ENCODE results near the gene TCF25.

The TCF25 gene

DNA sequence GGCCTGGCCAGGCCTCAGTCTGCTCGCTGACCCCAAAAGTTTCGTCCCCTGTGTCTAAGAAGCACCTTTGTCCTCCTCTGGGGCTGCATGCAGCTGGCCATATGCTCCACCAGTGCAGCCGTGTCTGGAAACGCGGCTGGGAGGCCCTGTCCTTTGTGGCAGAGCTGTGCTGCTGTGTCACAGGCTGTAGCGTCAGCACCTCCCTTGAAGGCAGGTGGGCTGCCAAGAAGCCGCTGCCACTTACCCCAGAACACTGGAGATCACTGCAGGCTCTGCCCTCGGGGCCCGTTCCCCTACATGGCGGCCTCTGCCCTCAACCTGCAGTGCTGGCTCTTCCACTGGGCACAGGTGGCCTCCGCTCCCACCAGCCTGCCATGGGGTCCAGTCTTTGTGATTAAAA lies 29.6 kb downstream of the TCF25 start:
- DNase-seq (ENCODE audit: low read depth): no peak
- TF ChIP-seq, protein P1, sequence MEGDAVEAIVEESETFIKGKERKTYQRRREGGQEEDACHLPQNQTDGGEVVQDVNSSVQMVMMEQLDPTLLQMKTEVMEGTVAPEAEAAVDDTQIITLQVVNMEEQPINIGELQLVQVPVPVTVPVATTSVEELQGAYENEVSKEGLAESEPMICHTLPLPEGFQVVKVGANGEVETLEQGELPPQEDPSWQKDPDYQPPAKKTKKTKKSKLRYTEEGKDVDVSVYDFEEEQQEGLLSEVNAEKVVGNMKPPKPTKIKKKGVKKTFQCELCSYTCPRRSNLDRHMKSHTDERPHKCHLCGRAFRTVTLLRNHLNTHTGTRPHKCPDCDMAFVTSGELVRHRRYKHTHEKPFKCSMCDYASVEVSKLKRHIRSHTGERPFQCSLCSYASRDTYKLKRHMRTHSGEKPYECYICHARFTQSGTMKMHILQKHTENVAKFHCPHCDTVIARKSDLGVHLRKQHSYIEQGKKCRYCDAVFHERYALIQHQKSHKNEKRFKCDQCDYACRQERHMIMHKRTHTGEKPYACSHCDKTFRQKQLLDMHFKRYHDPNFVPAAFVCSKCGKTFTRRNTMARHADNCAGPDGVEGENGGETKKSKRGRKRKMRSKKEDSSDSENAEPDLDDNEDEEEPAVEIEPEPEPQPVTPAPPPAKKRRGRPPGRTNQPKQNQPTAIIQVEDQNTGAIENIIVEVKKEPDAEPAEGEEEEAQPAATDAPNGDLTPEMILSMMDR (IDR thresholded peaks at IDR 0.05; ENCODE audit: low read length, missing control alignments): no peak
- no peak overlapping the region for H3K4me3 ChIP-seq (replicated peaks; ENCODE audit: low read depth, low read length)

DNA sequence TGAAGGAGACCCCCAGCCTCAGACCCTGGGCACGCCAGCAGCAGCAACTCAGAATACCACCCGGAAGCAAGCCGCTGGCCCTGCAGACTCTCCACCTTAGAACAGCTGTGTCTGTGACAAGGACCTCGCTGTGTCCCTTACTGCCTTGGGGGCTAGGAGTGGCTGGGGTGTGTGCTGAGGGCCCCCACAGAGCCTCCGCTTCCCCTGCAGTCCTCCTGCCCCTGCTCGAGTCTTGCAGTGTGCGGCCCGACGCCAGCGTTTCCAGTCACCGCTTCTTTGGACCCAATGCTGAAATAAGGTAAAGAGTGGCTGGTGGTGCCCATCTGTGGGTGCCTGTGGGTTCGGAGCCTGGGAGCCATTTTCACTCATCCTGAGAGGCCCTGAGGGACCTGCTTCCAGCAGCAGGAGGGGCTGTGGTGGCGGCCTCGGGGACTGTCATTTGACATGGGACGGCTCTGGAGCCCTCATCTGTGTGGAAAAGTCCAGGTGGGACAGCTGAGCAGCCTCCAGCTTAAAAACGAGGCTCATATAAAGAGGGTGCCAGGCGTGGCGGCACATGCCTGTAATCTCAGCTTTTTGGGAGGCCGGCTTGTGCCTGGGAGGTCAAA lies 30.6 kb downstream of the TCF25 start:
- TF ChIP-seq, protein P1 (IDR thresholded peaks at IDR 0.05; ENCODE audit: low read length, missing control alignments): no peak
- DNase-seq (ENCODE audit: low read depth): no peak
- no peak overlapping the region for H3K4me3 ChIP-seq (replicated peaks; ENCODE audit: low read depth, low read length)

DNA sequence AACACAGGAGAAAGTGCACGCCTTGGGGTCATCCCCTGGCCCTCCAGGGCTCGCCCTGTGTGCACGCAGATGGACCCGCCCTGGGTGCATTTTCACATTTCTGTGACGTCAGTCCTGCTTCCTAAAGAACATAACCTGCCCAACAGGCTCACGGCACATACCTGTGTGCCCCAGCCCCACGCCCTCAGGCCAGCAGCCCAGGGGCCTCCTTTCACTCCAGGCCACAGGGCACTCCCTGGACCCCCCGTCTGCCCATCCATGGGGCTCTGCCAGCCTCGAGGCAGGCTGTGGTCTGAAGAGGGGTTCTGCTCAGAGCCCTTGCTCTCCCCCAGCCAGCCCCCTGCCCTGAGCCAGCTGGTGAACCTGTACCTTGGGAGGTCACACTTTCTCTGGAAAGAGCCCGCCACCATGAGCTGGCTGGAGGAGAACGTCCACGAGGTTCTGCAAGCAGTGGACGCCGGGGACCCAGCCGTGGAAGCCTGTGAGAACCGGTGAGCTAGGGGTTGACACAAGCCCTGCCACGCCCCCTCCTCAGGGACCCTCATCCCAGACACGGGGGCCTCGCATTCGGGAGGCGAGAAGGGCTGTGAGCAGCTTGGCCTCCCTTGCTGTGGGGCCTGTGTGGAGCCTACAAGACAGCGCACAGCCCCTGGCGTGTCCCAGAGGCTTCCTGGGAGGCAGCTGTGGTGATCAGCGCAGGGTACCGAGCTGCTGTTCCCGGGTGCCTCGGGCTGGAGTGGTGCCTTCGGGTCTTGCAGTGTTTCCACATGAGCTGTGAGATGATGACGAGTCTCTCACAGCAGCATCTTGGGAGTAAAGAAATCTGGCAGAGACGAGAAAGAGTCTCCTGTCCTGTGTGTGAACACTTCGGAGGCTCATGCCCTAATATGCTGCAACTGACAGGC lies 31.5 kb downstream of the TCF25 start:
- H3K4me3 ChIP-seq (replicated peaks; ENCODE audit: low read depth, low read length): no peak overlapping the region
- no peak for DNase-seq (ENCODE audit: low read depth)
- TF ChIP-seq, protein P1 (IDR thresholded peaks at IDR 0.05; ENCODE audit: low read length, missing control alignments): no peak

DNA sequence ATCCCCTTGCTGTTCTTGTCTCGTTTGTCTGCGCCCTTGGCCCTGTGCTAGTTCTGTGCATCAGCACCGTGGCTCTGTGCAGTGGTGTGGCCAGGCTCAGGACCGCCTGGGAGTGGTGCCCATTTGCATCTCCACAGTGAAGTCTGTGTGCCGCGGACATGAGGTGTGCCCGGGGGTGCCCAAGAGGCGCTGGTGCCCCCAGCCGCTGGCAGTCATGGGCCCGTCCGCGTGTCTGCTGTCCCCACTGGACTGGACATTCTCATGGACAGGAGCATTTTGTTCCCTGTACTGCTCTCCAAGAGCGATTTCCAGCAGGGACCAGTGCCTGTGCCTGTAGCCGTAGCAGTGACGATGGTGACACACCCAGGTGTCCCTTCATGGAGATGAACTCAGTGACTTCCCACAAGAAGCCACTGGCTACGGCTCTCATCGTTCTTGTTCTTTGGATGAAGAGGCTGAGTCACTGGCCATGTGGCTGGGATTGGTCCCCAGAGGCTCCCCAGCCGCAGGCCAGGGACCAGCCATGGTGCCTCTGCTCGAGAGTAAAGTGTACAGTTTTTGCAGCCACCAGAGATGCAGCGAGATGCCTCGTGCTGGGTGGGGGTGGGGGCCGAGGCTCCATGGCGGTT lies 32.2 kb downstream of the TCF25 start:
- DNase-seq (ENCODE audit: low read depth): no peak
- H3K4me3 ChIP-seq (replicated peaks; ENCODE audit: low read depth, low read length): no peak overlapping the region
- TF ChIP-seq, protein P1 (IDR thresholded peaks at IDR 0.05; ENCODE audit: low read length, missing control alignments): no peak

DNA sequence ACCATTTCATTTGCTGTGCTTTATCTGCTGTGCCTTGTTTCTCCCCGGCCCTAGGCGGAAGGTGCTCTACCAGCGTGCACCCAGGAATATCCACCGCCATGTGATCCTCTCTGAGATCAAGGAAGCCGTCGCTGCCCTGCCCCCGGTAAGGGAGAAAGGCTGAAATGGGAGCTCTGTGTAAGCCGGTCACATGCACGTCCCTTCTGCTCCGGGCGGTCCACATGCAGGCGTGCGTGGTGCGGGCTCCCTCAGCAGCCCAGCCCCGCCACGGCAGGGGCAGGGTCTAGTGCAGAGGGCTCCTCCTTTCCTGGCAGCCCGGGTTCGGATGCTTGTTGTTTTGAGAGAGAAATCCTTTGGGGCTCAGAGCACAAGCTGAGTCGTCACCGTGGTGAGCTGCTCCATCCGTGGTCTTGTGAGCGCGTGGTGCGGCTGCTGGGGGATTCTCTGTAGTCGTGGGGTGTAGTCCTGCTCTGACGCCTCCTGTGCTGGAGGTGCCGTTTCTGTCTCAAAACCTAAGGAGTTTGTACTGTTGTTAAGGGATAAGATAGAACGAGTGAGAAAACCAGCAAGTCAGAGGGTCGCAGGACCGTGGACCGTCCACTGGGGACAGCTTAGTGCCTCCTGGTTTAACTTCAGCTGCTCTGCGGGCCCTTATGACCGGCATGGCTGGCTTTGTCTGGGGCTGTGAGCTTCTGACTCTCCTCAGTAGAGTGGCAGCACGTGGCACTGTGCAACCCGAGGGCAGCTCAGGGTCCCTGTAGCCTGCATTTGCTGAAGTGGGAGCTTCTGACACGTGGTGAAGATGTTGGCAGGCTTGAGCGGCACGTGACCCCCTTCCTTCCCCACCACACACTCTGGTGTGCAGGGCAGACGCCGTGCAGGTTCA lies 33.0 kb downstream of the TCF25 start:
- no peak for DNase-seq (ENCODE audit: low read depth)
- TF ChIP-seq, protein P1 (IDR thresholded peaks at IDR 0.05; ENCODE audit: low read length, missing control alignments): no peak
- no peak overlapping the region for H3K4me3 ChIP-seq (replicated peaks; ENCODE audit: low read depth, low read length)

DNA sequence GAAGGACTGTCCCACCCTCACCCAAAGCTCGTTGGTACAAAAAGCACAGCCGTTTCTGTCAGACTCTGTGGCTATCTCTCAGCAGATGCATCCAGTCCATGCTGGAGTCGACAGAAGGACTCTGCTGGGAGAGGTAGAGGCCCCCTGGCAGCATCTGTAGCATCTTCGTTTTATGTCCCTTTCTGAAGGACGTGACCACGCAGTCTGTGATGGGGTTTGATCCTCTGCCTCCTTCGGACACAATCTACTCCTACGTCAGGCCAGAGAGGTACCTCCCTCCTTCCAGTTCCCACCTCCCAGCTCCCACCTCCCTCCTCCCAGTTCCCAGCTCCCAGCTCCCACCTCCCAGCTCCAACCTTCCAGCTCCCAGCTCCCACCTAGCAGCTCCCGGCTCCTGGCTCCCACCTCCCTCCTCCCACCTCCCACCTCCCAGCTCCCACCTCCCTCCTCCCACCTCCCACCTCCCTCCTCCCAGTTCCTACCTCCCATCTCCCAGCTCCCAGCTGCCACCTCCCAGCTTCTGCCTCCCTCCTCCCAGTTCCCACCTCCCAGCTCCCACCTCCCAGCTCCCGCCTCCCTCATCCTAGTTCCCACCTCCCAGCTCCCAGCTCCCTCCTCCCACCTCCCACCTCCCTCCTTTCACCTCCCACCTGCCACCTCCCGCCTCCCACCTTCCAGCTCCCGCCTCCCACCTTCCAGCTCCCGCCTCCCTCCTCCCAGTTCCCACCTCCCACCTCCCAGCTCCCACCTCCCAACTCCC lies 33.8 kb downstream of the TCF25 start:
- no peak overlapping the region for H3K4me3 ChIP-seq (replicated peaks; ENCODE audit: low read depth, low read length)

More for the DNA sequence above, 33.8 kb downstream of the TCF25 start:
- DNase-seq (ENCODE audit: low read depth): no peak
- TF ChIP-seq, protein P1 (IDR thresholded peaks at IDR 0.05; ENCODE audit: low read length, missing control alignments): no peak

Data from fibroblast of pulmonary artery (primary cell).